Epithelial cell of esophagus (primary cell): ENCODE data around the gene PRRT4.

Experiments used
- DNase-seq: peaks from one replicate; pipeline ENCODE4 v3.0.0; 2010; ENCODE audit warnings: low read depth
- H3K4me3 ChIP-seq: 2 replicates; pipeline ENCODE4 v1.5.1; 2011; ENCODE audit warnings: mild to moderate bottlenecking, low read length, control low read depth
- CTCF ChIP-seq: IDR thresholded peaks from 2 replicates; pipeline ENCODE4 v1.5.1; 2011; ENCODE audit warnings: low read depth, mild to moderate bottlenecking, low read length, control low read depth, inconsistent platforms; ENCODE audit not compliant: insufficient read depth; ENCODE audit errors: missing control alignments

The PRRT4 gene

GRCh38 chr7:128344431-128344774, 17.1 kb downstream of the PRRT4 start:
- TF ChIP-seq CTCF: no peak
- no peak overlapping the region for H3K4me3 ChIP-seq
- no peak for DNase-seq

GRCh38 chr7:128343554-128344430, 17.7 kb downstream of the PRRT4 start, which contains the start of gene RBM28:
TSS of gene RBM28 (minus strand) at chr7:128343908. CDS start at chr7:128343793, 115 bp downstream.
- peak within 1 kb of the TSS; percentile 84 for H3K4me3 ChIP-seq
- DNase-seq: peak; percentile 92
- no peak for TF ChIP-seq CTCF

GRCh38 chr7:128341733-128342132, 19.8 kb downstream of the PRRT4 start:
- no peak for TF ChIP-seq CTCF
- H3K4me3 ChIP-seq: no peak overlapping the region
- no peak for DNase-seq

- H3K4me3 ChIP-seq: no peak overlapping the region
- DNase-seq: no peak
- TF ChIP-seq CTCF: no peak
These were observed 25.8 kb downstream of the PRRT4 start for GRCh38 chr7:128335730-128336129.

- no peak for DNase-seq
- no peak for TF ChIP-seq CTCF
- no peak overlapping the region for H3K4me3 ChIP-seq
These were observed 37.2 kb downstream of the PRRT4 start for GRCh38 chr7:128324368-128324680.

- TF ChIP-seq CTCF: no peak
- H3K4me3 ChIP-seq: no peak overlapping the region
- no peak for DNase-seq
These were observed 37.8 kb downstream of the PRRT4 start for GRCh38 chr7:128323459-128324367.
